ENCODE results near the gene PARS2.

The PARS2 gene

GRCh38 chr1:54721719-54722118, 42.6 kb downstream of the PARS2 start:
- DNase-seq: no peak

- DNase-seq: no peak
Observed at GRCh38 chr1:54716299-54717047, 47.9 kb downstream of the PARS2 start.

GRCh38 chr1:54715493-54716298, 48.6 kb downstream of the PARS2 start, which contains the start of gene TTC4:
Gene TTC4, plus strand, starts transcription at chr1:54715861. Its CDS starts 48 bp downstream, at chr1:54715909.
- DNase-seq: peak; percentile 79

- no peak for DNase-seq
Observed at GRCh38 chr1:54714881-54715492, 49.3 kb downstream of the PARS2 start.

- no peak for DNase-seq
Observed at GRCh38 chr1:54711536-54711935, 52.8 kb downstream of the PARS2 start.

GRCh38 chr1:54710841-54711240, 53.5 kb downstream of the PARS2 start:
- DNase-seq: no peak

GRCh38 chr1:54710434-54710833, 53.9 kb downstream of the PARS2 start:
- DNase-seq: no peak

- no peak for DNase-seq
Observed at GRCh38 chr1:54709547-54710292, 54.6 kb downstream of the PARS2 start.

- no peak for DNase-seq
Observed at GRCh38 chr1:54708385-54708784, 55.9 kb downstream of the PARS2 start.
